NCI-H226 (cell line): ENCODE measurements around the gene HMGN4.
A peak's percentile ranks its signal among the peaks of the same experiment; 100 is the strongest.
"Not testable (repeated sequence)": the region's sequence is repeated elsewhere in the genome, so short reads cannot be mapped to it uniquely, and the experiment has no call there.

Source experiments
- DNase-seq: peaks from one replicate; pipeline ENCODE4 v3.0.0-alpha.2; 2015

The HMGN4 gene

DNA sequence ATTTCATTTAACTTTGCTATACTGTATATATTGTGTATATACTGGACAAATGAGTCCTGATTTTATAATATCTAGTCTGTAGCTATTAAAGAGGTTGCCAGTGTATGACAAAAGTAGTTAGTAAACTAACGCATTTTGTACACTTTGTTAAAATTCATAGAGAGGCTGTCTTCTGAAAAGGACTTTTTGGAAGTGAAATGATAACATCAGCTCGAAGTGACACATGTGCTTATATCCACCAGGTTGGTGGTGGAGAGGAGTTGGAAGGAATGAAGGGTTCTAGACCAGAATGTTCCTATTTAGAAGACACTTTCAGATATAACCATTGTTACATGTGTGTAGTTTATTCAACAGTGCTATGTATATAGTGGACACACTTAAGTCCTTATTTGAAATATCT lies 13.9 kb upstream of the HMGN4 start:
- DNase-seq: not testable (repeated sequence)

- DNase-seq: no peak
These were observed 13.3 kb upstream of the HMGN4 start for GRCh38 chr6:26524722-26525370.

DNA sequence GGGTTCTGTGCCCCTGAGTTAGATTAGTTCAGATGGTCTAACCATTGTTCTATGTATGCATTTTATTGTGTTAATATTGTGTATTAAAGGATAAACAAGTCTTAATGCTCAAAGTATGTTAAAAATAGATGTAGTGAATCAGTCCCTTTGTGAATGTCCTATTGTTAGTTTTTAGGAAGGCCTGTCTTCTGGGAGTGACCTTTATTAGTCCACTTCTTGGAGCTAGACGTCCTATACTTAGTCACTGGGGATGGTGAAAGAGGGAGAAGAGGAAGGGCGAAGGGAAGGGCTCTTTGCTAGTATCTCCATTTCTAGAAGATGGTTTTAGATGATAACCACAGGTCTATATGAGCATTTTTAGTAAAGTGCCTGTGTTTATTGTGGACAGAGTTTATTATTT lies 12.3 kb upstream of the HMGN4 start:
- no peak for DNase-seq

GRCh38 chr6:26526928-26527327 lies 11.2 kb upstream of the HMGN4 start:
- DNase-seq: no peak

GRCh38 chr6:26530203-26530602 lies 8.0 kb upstream of the HMGN4 start:
- no peak for DNase-seq

- no peak for DNase-seq
These were observed 6.3 kb upstream of the HMGN4 start for GRCh38 chr6:26531897-26532296.

DNA sequence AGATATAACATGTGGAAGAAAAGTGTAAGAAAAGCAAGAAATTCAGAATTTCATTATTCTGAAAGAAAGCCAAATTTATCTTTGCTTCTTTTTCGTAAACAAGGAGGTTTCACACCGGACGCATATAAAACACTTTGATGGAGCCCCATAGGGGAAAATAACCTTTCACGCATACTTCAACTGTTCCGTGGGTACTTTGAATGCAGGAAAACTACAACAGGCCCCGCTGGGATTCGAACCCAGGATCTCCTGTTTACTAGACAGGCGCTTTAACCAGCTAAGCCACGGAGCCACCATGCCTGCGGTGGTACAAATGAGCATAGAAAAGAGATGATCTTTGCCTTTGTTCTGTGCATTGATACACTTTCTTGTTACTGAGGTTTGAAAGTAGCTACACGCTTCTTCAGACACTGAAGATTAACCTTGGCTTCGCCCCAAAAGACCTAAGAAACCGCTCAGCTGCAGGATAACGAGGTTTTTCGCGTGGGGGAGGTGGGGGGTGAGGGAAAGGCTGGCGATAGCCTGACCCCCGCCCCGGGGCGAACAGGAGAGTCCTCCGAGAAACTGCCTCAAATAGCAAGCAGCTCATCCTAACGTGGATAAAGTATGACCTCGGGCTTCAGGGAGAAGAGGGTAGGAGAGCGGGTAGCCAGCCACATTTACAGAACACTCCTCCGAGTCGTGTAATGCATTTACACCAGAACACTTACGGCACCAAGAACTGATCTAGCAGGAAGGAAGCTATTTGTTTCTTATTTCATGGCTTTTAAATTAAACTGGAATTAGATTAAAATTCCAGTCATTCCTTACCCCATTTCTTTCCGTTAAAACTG lies 5.3 kb upstream of the HMGN4 start:
- peak; percentile 82 for DNase-seq

DNA sequence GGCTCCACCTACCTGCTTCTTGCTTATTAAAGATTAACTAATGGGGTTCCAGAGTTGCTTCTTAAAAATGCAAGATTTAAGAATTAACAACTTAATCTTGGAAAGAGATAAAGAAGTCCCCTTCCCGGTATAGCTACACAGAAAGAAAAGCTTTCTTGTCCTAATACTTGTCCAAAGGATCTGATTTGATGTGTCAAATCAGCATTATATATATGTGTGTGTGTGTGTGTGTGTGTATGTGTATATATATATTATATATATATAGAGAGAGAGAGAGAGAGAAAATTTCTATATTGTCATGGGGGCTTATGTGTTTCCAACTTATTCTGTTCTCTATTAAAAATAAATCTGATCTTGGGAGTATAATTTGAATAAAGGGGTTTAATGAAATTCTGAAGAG lies 4.6 kb upstream of the HMGN4 start:
- no peak for DNase-seq

DNA sequence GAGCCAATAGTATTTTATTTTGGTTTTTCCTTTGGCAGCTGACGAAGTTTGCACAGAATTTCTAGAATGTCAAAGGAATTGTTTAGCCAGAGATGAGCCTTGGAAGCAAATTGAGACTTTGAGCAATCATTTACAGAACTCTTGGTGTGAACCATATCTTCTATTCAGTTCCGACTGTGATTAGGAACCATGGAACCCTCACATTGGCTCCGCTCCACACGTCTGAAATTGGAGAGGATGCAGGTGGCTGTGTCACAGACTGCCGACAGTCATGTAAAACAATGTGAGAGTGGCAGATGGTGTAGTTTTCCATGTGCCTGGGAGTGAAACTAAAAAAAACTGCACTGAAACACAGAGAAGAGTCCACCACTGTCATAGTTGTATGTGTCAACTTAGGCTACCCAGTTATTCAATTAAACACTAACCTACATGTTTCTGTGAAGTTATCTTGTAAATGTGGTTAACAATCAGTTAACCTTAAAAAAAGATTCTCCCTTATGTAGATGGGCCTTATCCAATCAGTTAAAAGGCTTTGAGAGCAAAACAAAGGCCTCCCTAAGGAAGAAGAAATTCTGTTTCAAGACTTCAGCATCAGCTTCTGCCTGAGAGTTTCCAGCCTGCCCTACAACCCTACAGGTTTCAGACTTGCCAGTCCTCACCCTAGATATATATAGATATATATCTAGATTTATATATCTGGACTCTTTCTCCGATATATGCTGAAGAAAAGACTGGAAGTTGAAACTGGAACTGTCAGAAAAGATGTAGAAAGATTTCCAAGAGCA lies 3.3 kb upstream of the HMGN4 start:
- no peak for DNase-seq

DNA sequence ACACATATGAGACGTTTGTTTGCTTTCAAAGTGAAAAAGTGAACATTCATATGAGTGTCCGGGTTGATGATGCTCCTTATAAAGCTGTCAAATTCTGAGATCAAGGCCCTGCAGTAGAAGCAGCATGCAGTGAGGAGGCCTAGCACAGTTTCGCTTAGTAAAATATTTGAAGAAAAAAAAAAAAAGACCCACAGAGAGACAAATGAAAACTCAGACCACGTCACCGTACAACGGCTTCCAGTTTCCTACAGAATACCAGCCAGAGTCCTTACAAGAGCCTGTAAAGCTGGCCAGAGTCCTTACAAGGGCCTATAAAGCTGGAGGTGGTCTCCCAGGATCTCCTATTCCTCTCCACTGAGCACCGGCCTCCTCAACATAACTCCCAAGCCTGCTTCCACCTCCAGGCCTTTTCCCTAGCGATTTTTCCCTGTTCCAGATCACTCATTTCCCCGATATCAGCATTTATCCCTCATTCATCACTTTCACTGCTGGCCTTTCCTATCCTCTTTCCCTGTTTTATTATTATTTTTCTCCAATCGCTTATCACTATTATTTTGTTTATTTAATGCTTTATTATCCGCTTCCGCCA lies 1.5 kb upstream of the HMGN4 start:
- no peak for DNase-seq

DNA sequence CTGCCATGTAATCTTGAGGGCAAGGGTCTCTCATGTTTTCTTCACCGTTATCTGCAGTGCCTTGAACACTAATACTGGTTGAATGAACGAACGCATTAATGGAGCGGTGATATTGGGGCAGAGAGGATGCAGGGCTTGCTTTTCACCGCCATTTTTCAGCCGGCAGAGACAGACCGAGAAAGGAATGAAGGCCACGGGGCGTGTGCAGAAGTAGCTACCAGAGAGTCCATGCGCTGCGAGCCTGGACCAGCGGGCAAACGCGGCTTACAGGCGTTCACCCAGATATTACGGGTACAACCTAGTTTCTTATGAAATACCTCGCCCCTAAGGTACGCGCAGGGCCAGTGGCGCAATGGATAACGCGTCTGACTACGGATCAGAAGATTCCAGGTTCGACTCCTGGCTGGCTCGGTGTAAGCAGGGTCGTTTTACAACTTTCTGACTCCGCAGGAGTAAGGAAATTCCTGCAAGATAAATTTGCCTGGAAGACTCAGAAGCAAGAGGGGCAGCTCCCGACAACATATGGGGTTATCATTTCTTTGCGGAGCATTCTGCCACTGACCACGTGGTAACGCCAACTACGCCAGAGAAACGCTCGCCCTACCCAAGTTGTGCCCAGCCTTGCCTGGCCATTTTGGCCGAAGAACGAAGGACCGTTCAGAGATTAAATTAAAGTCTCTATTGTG lies 863 bp upstream of the HMGN4 start:
- DNase-seq: peak; percentile 96

- no peak for DNase-seq
These were observed 371 bp downstream of the HMGN4 start for GRCh38 chr6:26538572-26538902.

GRCh38 chr6:26539071-26539615 lies 977 bp downstream of the HMGN4 start:
- DNase-seq: no peak

DNA sequence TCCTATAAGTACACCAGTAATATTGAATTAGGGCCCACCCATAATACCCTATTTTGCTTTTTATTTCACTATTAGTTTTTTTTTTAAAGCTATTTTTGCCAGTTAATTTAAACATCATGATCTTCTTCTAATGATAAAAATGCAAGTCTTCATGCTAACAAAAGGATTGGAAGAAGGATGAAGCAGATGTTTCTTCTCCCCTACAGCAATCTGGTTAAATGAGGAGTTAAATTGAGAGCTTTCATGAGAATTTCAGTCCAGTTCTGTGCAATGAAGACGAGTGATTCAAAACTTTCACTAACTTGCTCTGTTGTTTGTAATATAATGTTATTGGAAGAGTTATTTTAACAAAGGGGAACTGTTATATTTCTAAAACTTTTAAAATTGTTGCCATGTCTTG lies 3.4 kb downstream of the HMGN4 start:
- no peak for DNase-seq

DNA sequence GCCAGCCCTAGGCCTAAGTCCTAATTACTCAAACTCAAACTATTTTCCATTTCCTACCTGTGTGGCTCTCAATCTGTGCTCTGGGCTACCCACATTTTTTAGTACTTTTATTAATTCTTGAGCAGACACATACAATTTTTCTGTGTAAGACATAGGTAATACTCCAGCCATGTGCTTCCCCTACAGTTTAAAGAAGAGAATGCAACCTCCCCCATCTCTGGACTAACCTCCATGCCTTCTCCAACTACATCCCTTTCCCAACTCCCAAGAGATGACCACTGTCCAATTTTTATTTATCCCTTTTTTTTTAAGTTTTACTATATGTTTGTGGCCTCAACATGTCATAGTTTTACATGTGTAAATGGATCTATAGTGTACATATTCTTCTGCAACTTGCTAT lies 5.8 kb downstream of the HMGN4 start:
- peak; percentile 22 for DNase-seq

GRCh38 chr6:26544473-26544872 lies 6.3 kb downstream of the HMGN4 start:
- no peak for DNase-seq

DNA sequence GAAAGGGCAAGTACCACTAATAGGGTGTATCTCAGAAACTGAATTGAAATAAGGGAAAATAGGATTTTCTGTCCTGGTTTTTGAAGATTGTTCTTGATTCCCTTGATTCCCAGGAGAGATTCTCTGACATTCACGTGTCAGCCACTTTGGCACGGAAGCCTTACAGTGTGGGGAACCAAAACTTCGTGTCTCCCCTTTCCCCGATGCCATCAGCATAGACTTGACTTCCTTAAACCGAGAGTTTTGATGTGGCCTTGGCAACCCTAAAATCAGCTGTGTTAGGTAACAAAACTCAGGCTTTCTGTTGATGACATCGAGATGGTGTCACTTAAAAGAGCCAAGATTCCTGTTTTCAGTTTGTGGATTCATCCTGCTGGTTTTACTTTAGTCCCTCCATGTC lies 7.5 kb downstream of the HMGN4 start:
- no peak for DNase-seq

DNA sequence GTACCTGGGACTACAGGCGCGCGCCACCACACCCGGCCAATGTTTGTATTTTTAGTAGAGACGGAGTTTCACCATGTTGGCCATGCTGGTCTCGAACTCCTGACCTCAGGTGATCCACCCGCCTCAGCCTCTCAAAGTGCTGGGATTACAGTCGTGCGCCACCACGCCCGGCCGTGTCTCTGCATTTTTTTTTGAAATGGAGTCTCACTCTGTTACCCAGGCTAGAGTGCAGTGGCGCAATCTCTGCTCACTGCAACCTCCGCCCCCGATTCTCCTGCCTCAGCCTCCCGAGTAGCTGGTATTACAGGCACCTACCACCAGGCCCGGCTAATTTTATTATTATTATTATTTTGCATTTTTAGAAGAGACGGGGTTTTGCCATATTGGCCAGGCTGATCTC lies 9.2 kb downstream of the HMGN4 start:
- not testable (repeated sequence) for DNase-seq

DNA sequence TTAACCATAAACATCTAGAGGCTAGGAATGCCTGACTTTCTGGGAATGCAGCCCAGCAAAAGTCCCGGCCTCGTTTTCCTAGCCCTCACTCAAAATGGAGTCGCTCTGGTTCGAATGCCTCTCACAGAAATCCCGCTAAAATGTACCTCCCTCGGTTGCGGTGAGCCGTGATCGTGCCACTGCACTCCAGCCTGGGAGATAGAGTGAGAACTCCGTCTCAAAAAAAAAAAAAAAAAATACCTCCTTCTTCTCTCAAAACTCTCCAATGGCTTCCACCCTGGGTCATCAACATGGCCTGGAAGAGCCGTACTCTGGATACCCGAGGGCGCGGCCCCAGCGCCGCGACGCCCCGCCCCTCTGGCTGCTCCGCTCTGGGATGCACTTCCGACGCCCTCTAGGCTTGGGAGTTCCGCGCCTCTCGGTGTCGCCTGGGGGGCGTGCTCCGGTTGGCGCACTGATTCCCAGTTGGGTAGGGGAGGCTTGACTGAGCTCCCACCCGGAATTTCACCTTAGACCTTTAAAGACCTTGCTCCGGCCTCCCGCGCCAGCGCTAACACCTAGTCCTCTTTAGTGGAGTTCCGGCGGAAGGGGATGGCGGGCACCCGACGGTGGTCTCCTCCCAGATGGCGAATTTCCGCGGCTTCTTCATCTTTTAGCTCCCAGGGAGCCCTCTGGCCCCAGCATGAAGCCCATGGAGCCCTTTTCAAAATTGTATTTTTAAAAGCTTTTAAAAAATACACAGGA lies 12.3 kb downstream of the HMGN4 start:
- DNase-seq: peak; percentile 33

GRCh38 chr6:26552205-26552604 lies 14.0 kb downstream of the HMGN4 start:
- DNase-seq: no peak

- no peak for DNase-seq
These were observed 14.5 kb downstream of the HMGN4 start for GRCh38 chr6:26552640-26553188.

- DNase-seq: peak; percentile 53
These were observed 15.1 kb downstream of the HMGN4 start for GRCh38 chr6:26553264-26553634.
